HG03575 (cell line): ENCODE data around the gene SPAG16.
"Not testable (repeated sequence)": the region's sequence is repeated elsewhere in the genome, so short reads cannot be mapped to it uniquely, and the experiment has no call there.

ENCODE experiments used
- ATAC-seq: cut with Tn5 transposase; IDR thresholded peaks from one replicate; pipeline ENCODE4 v1.9.1; 2021; ENCODE audit not compliant: unreplicated experiment, insufficient number of reproducible peaks, low FRiP score; ENCODE audit errors: extremely low read depth

Gene SPAG16

DNA sequence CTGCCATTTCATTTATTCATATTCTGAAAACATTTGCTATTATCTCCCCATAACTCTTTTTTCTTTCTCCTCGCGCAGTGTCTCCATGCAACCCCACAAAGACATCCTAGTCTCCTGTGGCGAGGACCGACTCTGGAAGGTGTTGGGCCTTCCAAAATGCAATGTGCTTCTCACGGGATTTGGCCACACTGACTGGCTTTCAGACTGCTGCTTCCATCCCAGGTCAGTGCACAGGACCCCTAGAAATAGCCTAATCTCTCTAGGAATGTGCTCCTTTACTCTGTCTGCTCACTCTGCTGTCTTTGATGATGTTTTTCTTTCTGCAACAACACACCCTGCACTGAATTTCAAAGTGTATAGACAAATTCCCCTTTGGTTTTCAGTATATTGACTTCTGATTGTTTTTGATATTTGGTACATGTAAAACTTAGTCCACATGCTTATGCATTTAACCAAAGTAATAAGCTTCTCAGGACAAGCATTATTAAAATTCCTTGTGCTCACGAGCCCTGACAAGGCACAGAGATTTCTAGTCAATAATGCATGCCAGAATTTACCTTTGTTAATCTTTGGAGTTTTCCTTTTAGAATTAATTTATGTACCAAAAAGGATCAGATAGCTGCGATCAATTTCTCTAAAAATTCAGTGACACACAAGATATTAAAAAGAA lies 578.3 kb downstream of the SPAG16 start:
- no peak for ATAC-seq

- ATAC-seq, result no peak
These were observed 579.3 kb downstream of the SPAG16 start for GRCh38 chr2:213863541-213863940.

DNA sequence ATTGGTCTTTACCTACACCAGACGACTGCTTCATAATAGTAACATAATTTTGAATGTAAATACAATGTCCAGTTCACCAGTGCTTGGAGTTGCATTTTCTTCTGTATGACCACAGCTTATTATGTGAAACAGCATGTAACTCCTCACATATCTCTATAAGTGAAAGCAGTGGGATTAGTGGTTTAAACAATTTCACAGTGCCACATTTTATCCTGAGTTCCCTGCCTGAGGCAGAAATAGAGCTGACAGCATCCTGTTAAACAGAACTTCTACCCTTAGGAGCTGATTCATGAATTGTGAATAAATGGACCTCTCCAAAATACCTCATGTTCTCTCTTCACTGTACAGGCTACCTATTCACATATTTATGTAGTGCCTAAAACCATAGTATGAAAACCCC lies 584.3 kb downstream of the SPAG16 start:
- no peak for ATAC-seq

DNA sequence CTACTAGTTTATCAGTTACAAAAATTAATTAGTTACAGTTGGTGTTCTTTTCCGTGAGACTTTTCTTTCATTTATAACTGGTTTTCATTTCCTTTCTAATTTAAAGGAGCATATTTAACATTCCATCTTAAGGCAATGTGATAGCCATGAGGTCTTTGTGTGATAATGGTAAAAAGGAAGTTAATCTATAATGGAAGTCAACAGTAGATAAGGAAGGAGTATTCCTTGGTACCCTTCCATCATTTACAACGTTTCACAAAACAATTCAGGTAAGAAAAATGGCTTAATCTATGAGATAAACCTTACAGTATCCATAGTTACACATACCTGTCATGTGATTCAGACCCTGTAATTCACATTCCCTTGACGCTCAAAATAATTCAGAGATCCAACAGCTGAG lies 601.2 kb downstream of the SPAG16 start:
- no peak for ATAC-seq

GRCh38 chr2:213914510-213914909 lies 630.2 kb downstream of the SPAG16 start:
- no peak for ATAC-seq

DNA sequence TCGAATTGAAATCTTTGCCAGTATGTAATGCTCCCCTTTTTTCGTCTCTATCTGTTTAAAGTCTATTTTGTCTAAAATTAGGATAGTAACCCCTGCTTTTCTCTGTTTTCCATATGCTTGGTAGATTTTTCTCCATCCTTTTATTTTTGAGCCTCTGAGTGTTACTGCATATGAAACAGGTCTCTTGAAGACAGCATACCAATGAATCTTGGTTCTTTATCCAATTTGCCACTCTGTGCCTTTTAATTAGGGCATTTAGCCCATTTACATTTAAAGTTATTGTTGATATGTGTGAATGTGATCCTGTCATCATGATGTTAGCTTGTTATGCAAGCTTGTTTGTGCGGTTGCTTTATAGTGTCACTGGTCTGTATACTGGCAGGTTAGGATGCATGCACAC lies 635.8 kb downstream of the SPAG16 start:
- no peak for ATAC-seq

DNA sequence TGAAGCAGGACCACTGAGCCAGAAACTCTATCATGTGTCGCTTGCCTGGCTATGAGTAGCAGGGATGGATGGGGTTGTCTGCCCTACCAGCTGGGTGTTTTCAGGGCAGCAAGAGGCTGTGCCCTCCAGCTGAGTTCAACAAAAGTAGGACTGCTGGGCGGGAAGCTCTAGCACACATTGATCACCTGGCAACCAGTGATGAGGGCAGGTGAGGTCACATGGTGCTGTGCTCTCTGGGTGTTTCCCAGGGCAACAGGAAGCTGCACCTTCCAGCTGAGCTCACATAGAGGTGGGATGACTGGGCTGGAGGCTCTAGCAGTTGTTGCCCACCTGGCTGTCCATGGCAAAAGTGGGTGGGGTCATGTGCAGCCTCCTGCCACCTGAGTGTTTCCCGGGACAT lies 639.3 kb downstream of the SPAG16 start:
- ATAC-seq, result no peak

- peak; percentile 95 for ATAC-seq
These were observed 650.3 kb downstream of the SPAG16 start for GRCh38 chr2:213934560-213934959.

DNA sequence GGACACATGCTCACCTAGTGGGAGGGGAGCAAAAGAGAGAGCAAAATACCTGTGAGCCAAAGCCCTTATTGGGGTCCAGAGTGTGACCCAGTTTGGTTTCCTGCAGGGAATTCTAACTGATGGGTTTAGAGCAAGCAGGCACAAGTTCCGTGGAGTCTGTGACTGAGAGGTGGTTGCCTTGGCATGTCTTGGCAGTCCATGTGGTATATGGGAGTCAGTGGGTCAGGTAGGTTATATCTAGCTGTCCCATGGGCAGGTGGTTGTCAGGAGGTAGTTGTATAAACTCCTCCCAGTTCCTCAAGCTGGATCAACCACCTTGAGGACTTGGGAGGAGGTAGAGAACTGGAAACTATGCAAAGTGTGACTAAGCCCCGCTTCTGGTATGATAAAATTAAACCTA lies 673.8 kb downstream of the SPAG16 start:
- ATAC-seq, result no peak

- ATAC-seq, result no peak
These were observed 675.3 kb downstream of the SPAG16 start for GRCh38 chr2:213959589-213959988.

GRCh38 chr2:213971536-213971935 lies 687.3 kb downstream of the SPAG16 start:
- ATAC-seq, result no peak

GRCh38 chr2:213980883-213981282 lies 696.6 kb downstream of the SPAG16 start:
- no peak for ATAC-seq

GRCh38 chr2:213989207-213989606 lies 704.9 kb downstream of the SPAG16 start:
- no peak for ATAC-seq

DNA sequence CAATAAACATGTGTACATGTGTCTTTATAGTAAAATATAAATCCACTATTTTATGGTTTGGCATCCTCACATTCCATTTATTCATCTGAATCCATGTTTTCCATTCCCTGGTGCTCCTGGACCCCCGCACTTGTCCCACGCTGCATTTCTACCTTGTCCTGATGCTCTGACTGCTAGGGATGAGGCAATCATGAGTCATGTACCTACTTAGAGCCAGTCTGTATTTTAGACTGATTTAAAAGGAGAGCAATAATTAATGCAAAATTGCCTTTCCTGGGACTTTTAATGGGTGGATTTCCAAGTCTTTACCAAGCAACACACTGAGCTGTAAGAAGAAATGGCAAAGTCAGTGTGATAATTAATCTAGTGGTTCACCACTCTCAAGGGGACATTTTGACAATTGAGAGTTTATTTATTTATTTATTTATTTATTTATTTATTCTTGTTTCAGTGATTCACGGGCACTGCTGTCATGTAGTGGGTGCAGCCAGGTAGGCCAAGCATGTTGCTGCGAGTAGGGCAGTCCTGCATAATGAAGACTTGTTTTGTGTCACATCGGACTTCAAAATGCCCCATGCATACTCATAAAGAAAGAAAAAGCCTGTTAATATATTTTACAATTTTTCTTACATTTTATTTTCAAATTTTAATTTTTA lies 707.3 kb downstream of the SPAG16 start:
- ATAC-seq, result no peak

- ATAC-seq, result no peak
These were observed 711.3 kb downstream of the SPAG16 start for GRCh38 chr2:213995400-213996105.

- ATAC-seq, result not testable (repeated sequence)
These were observed 714.7 kb downstream of the SPAG16 start for GRCh38 chr2:213998976-213999375.

DNA sequence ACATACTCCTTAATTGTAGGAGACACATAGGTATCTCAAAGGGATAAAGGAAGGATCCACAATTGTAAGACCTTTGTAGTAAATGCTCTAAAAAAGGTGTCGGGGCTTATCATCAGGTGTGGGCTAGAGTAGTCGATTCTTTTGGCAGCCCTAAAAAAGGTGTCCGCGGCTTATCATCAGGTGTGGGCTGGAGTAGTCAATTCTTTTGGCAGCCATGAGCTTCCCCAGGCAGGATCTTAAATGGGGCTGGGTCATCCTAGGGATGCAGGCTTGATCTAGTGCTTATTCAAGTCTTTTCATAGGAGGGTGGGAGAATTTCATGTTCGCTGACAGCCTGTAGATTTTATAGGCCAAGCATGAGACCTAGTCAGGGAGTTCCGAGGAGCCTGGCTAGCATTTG lies 720.2 kb downstream of the SPAG16 start:
- no peak for ATAC-seq

- no peak for ATAC-seq
These were observed 721.1 kb downstream of the SPAG16 start for GRCh38 chr2:214005337-214005736.

- no peak for ATAC-seq
These were observed 722.3 kb downstream of the SPAG16 start for GRCh38 chr2:214006601-214007000.

- no peak for ATAC-seq
These were observed 727.4 kb downstream of the SPAG16 start for GRCh38 chr2:214011676-214012075.
